Mesendoderm (in vitro differentiated cells): Measurements from ENCODE around the gene MAPK12.

Experiments used
- DNase-seq: peaks from one replicate; pipeline ENCODE4 v3.0.0; 2013
- H2AK5ac ChIP-seq: 2 replicates; pipeline ENCODE4 v1.6.1; 2013; ENCODE audit warnings: low read length, inconsistent platforms
- H2BK120ac ChIP-seq: 2 replicates; pipeline ENCODE4 v1.6.1; 2013; ENCODE audit warnings: low read depth, mild to moderate bottlenecking, low read length, moderate library complexity, mixed read lengths
- H2BK15ac ChIP-seq: replicated peaks from 2 replicates; pipeline ENCODE4 v1.6.1; 2013; ENCODE audit warnings: low read depth, mild to moderate bottlenecking, moderate library complexity
- H2BK5ac ChIP-seq: 2 replicates; pipeline ENCODE4 v1.6.1; 2013; ENCODE audit warnings: low read length, inconsistent platforms
- H3K18ac ChIP-seq: 2 replicates; pipeline ENCODE4 v1.6.1; 2013; ENCODE audit warnings: mild to moderate bottlenecking, low read length, mixed read lengths
- H3K23ac ChIP-seq: one replicate; pipeline ENCODE4 v1.6.1; 2013; ENCODE audit warnings: low read length
- H3K27ac ChIP-seq: 2 replicates; pipeline ENCODE4 v1.5.1; 2013; ENCODE audit warnings: low read depth, mild to moderate bottlenecking, inconsistent platforms, low read length, moderate library complexity
- H3K27me3 ChIP-seq: 2 replicates; pipeline ENCODE4 v1.6.1; 2013; ENCODE audit warnings: low read length, control low read depth, mild to moderate bottlenecking, inconsistent platforms; ENCODE audit not compliant: insufficient read depth, poor library complexity
- H3K36me3 ChIP-seq: 2 replicates; pipeline ENCODE4 v1.6.1; 2013; ENCODE audit warnings: low read length, inconsistent platforms; ENCODE audit not compliant: control insufficient read depth, insufficient read depth
- H3K4ac ChIP-seq: one replicate; pipeline ENCODE4 v1.6.1; 2013; ENCODE audit warnings: low read depth, mild to moderate bottlenecking, low read length, moderate library complexity
- H3K4me1 ChIP-seq: 2 replicates; pipeline ENCODE4 v1.6.1; 2013; ENCODE audit warnings: low read depth, low read length, inconsistent platforms; ENCODE audit not compliant: control insufficient read depth
- H3K4me2 ChIP-seq: 2 replicates; pipeline ENCODE4 v1.6.1; 2013; ENCODE audit warnings: low read length
- H3K4me3 ChIP-seq: 2 replicates; pipeline ENCODE4 v1.5.1; 2013; ENCODE audit warnings: mild to moderate bottlenecking, low read length
- H3K56ac ChIP-seq: one replicate; pipeline ENCODE4 v1.6.1; 2013; ENCODE audit warnings: low read length
- H3K79me1 ChIP-seq: 2 replicates; pipeline ENCODE4 v1.6.1; 2013; ENCODE audit warnings: low read length, inconsistent platforms
- H3K79me2 ChIP-seq: 2 replicates; pipeline ENCODE4 v1.6.1; 2013; ENCODE audit warnings: mild to moderate bottlenecking, low read length; ENCODE audit not compliant: control insufficient read depth, insufficient read depth
- H3K9ac ChIP-seq: 2 replicates; pipeline ENCODE4 v1.6.1; 2013; ENCODE audit warnings: low read length, inconsistent platforms
- H4K5ac ChIP-seq: one replicate; pipeline ENCODE4 v1.6.1; 2013; ENCODE audit warnings: low read length
- H4K8ac ChIP-seq: one replicate; pipeline ENCODE4 v1.6.1; 2013; ENCODE audit warnings: low read depth, mild to moderate bottlenecking, control low read depth, low read length, moderate library complexity
- WGBS: extraction: QIAGEN DNeasy Blood & Tissue Kit; methylation state at CpG from one replicate; pipeline ENCODE4 v1.1.7; 2013; ENCODE audit warnings: low lambda C conversion rate, missing lambda C conversion rate; ENCODE audit not compliant: insufficient coverage; ENCODE audit errors: extremely low coverage; 5-methylcytosine and 5-hydroxymethylcytosine counted together

MAPK12 gene

GRCh38 chr22:50247748-50248147, 13.7 kb downstream of the MAPK12 start:
- H3K4me2 ChIP-seq, result no peak overlapping the region
- no peak overlapping the region for H4K5ac ChIP-seq
- no peaks in the 10 kb centered on the region for H3K27me3 ChIP-seq
- H3K36me3 ChIP-seq, result peaks cover 3% of the 10 kb centered on the region
- no peak overlapping the region for H3K4me3 ChIP-seq
- peaks cover 14% of the 10 kb centered on the region for H3K79me1 ChIP-seq
- DNase-seq, result peak; percentile 96
- H3K4ac ChIP-seq, result no peak overlapping the region
- H3K18ac ChIP-seq, result no peak overlapping the region
- no CpG with 5 or more reads among the region's 16 CpGs for WGBS
- no peak overlapping the region for H3K9ac ChIP-seq
- H3K4me1 ChIP-seq, result no peaks in the 10 kb centered on the region
- H2BK15ac ChIP-seq, result no peak overlapping the region
- no peak overlapping the region for H3K56ac ChIP-seq
- no peak overlapping the region for H2BK5ac ChIP-seq
- no peak overlapping the region for H2AK5ac ChIP-seq
- no peak overlapping the region for H4K8ac ChIP-seq
- no peak overlapping the region for H3K23ac ChIP-seq
- H3K79me2 ChIP-seq, result peaks cover 9% of the 10 kb centered on the region
- no peak overlapping the region for H3K27ac ChIP-seq
- H2BK120ac ChIP-seq, result no peak overlapping the region

- H3K36me3 ChIP-seq, result peaks cover 3% of the 10 kb centered on the region
- H2BK5ac ChIP-seq, result no peak overlapping the region
- no peak overlapping the region for H3K56ac ChIP-seq
- H3K4me2 ChIP-seq, result no peak overlapping the region
- H3K4me3 ChIP-seq, result no peak overlapping the region
- H3K79me1 ChIP-seq, result peaks cover 18% of the 10 kb centered on the region
- H3K18ac ChIP-seq, result no peak overlapping the region
- H2BK120ac ChIP-seq, result no peak overlapping the region
- H4K8ac ChIP-seq, result no peak overlapping the region
- H3K27ac ChIP-seq, result no peak overlapping the region
- DNase-seq, result peak; percentile 49
- H3K4me1 ChIP-seq, result peaks cover 2% of the 10 kb centered on the region
- no peak overlapping the region for H2AK5ac ChIP-seq
- no peaks in the 10 kb centered on the region for H3K27me3 ChIP-seq
- no peak overlapping the region for H3K4ac ChIP-seq
- H3K9ac ChIP-seq, result no peak overlapping the region
- H3K79me2 ChIP-seq, result peaks cover 12% of the 10 kb centered on the region
- WGBS, result no CpG with 5 or more reads among the region's 20 CpGs
- no peak overlapping the region for H2BK15ac ChIP-seq
- H4K5ac ChIP-seq, result no peak overlapping the region
- no peak overlapping the region for H3K23ac ChIP-seq
Measured at GRCh38 chr22:50246242-50247175, 15.0 kb downstream of the MAPK12 start.

- DNase-seq, result no peak
- peak overlapping the region; percentile 75 for H3K27ac ChIP-seq
- H3K4me2 ChIP-seq, result peak overlapping the region; percentile 95
- whole genome bisulfite sequencing, result no CpG with 5 or more reads among the region's 53 CpGs
- H3K79me2 ChIP-seq, result peaks cover 12% of the 10 kb centered on the region
- peak overlapping the region; percentile 93 for H3K9ac ChIP-seq
- H3K4me3 ChIP-seq, result peak overlapping the region; percentile 75
- H3K4me1 ChIP-seq, result peaks cover 2% of the 10 kb centered on the region
- H2BK15ac ChIP-seq, result no peak overlapping the region
- H3K27me3 ChIP-seq, result no peaks in the 10 kb centered on the region
- peak overlapping the region; percentile 86 for H2BK5ac ChIP-seq
- H2BK120ac ChIP-seq, result no peak overlapping the region
- no peak overlapping the region for H4K8ac ChIP-seq
- peak overlapping the region; percentile 43 for H2AK5ac ChIP-seq
- H3K4ac ChIP-seq, result no peak overlapping the region
- peaks cover 18% of the 10 kb centered on the region for H3K79me1 ChIP-seq
- H3K18ac ChIP-seq, result peak overlapping the region; percentile 9
- peak overlapping the region; percentile 98 for H3K56ac ChIP-seq
- H4K5ac ChIP-seq, result no peak overlapping the region
- peak overlapping the region; percentile 45 for H3K23ac ChIP-seq
- H3K36me3 ChIP-seq, result peaks cover 3% of the 10 kb centered on the region
Measured at GRCh38 chr22:50245214-50246072, 16.0 kb downstream of the MAPK12 start.

- Histone ChIP-seq H3K79me2 (peaks cover 15% of the 10 kb centered on the region), H3K23ac (peak within 1 kb of the TSS; percentile 45), H3K4me3 (peak within 1 kb of the TSS; percentile 75), H3K4me2 (peak within 1 kb of the TSS; percentile 95), H2BK15ac (no peak within 1 kb of the TSS), H4K8ac (no peak within 1 kb of the TSS), H2BK120ac (no peak within 1 kb of the TSS), H3K36me3 (peaks cover 3% of the 10 kb centered on the region), H3K18ac (peak within 1 kb of the TSS; percentile 9), H3K79me1 (peaks cover 21% of the 10 kb centered on the region), H3K4me1 (peaks cover 2% of the 10 kb centered on the region), H3K4ac (no peak within 1 kb of the TSS), H3K9ac (peak within 1 kb of the TSS; percentile 93), H3K27me3 (no peaks in the 10 kb centered on the region), H4K5ac (no peak within 1 kb of the TSS), H3K27ac (peak within 1 kb of the TSS; percentile 75), H2BK5ac (peak within 1 kb of the TSS; percentile 86), H3K56ac (peak within 1 kb of the TSS; percentile 98), H2AK5ac (peak within 1 kb of the TSS; percentile 43)
- peak; percentile 96 for DNase-seq
- no CpG with 5 or more reads among the region's 76 CpGs for WGBS
Measured at GRCh38 chr22:50244420-50245213, 16.9 kb downstream of the MAPK12 start, which contains the start of gene TUBGCP6. TSS of gene TUBGCP6 (minus strand) at chr22:50245023. CDS start at chr22:50244459, 564 bp downstream.

- no peak for DNase-seq
- peaks cover 2% of the 10 kb centered on the region for H3K4me1 ChIP-seq
- no peak overlapping the region for H2BK5ac ChIP-seq
- H3K4ac ChIP-seq, result no peak overlapping the region
- H4K5ac ChIP-seq, result no peak overlapping the region
- no CpG with 5 or more reads among the region's 27 CpGs for WGBS
- no peak overlapping the region for H3K18ac ChIP-seq
- H3K79me1 ChIP-seq, result peaks cover 24% of the 10 kb centered on the region
- no peak overlapping the region for H2BK15ac ChIP-seq
- H3K4me2 ChIP-seq, result peak overlapping the region; percentile 67
- no peak overlapping the region for H4K8ac ChIP-seq
- H3K23ac ChIP-seq, result no peak overlapping the region
- H3K79me2 ChIP-seq, result peaks cover 15% of the 10 kb centered on the region
- H2AK5ac ChIP-seq, result no peak overlapping the region
- peak overlapping the region; percentile 93 for H3K9ac ChIP-seq
- H3K4me3 ChIP-seq, result peak overlapping the region; percentile 70
- H3K27me3 ChIP-seq, result no peaks in the 10 kb centered on the region
- no peak overlapping the region for H2BK120ac ChIP-seq
- no peak overlapping the region for H3K27ac ChIP-seq
- peak overlapping the region; percentile 98 for H3K56ac ChIP-seq
- H3K36me3 ChIP-seq, result peaks cover 3% of the 10 kb centered on the region
Measured at GRCh38 chr22:50243685-50244419, 17.6 kb downstream of the MAPK12 start.
